ENCODE measurements around the gene ZDHHC16.
A peak's percentile ranks its signal among the peaks of the same experiment; 100 is the strongest.

GRCh38 chr10:97498076-97498840 lies 52.3 kb downstream of the ZDHHC16 start, which contains the start of gene MMS19:
- TF ChIP-seq CTCF (IDR thresholded peaks at IDR 0.05) (peak in 1 of 3 donors; percentile 23), POLR2A (IDR thresholded peaks at IDR 0.05) (peak; percentile 57)

Data from ovary (tissue), 3 donors.